HG02852 (cell line): ENCODE measurements around the gene MIEN1.
"Not testable (repeated sequence)": the region's sequence is repeated elsewhere in the genome, so short reads cannot be mapped to it uniquely, and the experiment has no call there.

Experiments
- ATAC-seq: cut with Tn5 transposase; IDR thresholded peaks from one replicate; pipeline ENCODE4 v1.9.1; 2021; ENCODE audit warnings: mild to moderate bottlenecking, moderate library complexity; ENCODE audit not compliant: unreplicated experiment

MIEN1 gene

DNA sequence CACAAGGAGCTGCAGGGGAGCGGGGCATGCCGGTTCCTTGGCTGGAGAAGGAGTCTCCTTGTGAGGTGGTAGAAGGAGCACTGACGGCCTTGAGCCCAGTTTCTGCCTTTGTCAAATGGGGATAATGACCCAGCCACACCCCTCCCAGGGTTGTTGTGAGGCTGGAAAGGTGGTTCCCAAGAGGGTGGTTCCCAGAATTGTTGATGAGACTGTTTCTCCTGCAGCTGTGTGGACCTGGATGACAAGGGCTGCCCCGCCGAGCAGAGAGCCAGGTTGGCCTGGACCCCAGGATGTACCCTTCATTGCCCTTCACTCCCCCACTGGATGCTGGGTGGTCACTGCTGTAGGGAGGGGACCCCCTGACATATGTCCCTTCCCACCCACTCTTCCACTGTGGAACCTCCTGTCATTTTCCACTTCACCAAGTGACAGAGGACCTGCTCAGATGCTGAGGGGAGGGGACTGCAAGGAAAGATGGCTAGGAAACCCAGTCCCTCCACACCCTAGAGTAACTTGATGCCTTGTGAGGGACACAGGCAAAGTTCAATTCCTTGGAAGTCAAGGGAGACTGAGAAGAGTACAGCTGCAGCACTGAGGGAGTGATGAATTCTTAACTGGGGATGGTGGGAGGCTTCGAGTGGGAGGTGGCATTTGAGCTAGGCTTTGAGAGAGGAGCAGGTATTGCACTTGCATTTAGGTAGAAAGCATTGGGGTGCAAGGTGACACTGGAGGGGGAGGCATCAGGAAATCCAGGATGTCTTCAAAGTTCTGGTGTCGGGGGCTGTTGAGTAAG is 10.6 kb downstream of the MIEN1 start:
- ATAC-seq, result no peak

GRCh38 chr17:39717660-39718059 is 12.7 kb downstream of the MIEN1 start:
- no peak for ATAC-seq

GRCh38 chr17:39716879-39717536 is 13.3 kb downstream of the MIEN1 start:
- ATAC-seq, result no peak

GRCh38 chr17:39716073-39716818 is 14.1 kb downstream of the MIEN1 start:
- ATAC-seq, result no peak

- ATAC-seq, result no peak
Observed at GRCh38 chr17:39715375-39716072, 14.8 kb downstream of the MIEN1 start.

DNA sequence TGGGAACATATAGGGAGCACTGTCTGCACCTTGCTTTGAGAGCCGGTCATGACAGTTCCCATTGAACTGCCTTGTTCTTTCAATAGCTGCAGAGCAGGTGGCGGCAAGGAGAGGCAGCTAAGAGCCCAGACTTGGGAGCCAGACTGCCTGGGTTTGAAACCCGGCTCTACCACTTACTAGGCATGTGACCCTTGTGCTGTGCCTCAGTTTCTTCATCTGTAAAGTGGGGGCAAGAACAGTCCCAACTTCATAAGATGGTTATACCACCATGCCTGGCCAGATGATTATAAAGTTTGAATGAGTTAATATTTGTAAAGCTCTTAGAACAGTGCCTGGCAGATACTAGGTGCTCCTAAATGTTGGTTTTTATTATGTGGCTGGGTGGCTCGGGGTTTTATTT is 16.1 kb downstream of the MIEN1 start:
- ATAC-seq, result no peak

GRCh38 chr17:39711851-39712250 is 18.5 kb downstream of the MIEN1 start:
- ATAC-seq, result no peak

DNA sequence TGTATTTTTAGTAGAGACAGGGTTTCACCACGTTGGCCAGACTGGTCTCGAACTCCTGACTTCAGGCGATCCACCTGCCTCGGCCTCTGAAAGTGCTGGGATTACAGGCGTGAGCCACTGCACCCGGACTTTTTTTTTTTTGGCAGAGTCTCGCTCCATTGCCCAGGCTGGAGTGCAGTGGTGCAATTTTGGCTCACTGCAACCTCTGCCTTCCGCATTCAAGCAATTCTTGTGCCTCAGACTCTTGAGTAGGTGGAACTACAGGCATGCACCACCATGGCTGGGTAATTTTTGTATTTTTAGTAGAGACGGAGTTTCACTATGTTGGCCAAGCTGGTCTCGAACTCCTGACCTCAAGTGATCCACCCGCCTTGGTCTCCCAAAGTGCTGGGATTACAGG is 19.3 kb downstream of the MIEN1 start:
- ATAC-seq, result not testable (repeated sequence)

GRCh38 chr17:39709998-39710964 is 20.1 kb downstream of the MIEN1 start:
- no peak for ATAC-seq

DNA sequence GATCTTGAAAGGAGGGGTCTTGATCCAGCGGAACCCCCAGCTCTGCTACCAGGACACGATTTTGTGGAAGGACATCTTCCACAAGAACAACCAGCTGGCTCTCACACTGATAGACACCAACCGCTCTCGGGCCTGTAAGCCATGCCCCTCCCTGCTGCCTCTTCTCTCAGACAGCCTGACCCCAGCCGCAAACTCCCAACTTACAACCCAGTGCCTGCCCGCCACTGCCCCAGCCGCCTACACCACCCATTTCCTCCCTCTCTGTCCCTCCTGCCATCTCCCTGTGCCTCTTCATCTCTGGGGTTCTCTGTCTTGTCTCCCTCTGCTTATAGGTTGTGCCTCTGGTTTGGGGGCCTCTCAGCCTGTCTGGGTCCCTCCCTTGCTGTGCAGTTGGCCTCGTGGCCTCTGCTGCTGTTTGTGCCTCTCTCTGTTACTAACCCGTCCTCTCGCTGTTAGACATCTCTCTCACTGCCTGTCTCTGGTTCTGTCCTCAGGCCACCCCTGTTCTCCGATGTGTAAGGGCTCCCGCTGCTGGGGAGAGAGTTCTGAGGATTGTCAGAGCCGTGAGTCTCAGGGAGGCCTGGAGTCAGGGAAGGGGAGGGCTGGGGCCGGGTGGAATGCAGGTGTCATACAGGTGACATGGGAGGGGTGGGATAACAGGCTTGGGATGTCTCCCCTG is 20.9 kb downstream of the MIEN1 start:
- no peak for ATAC-seq

- ATAC-seq, result no peak
Observed at GRCh38 chr17:39706921-39707337, 23.4 kb downstream of the MIEN1 start.

DNA sequence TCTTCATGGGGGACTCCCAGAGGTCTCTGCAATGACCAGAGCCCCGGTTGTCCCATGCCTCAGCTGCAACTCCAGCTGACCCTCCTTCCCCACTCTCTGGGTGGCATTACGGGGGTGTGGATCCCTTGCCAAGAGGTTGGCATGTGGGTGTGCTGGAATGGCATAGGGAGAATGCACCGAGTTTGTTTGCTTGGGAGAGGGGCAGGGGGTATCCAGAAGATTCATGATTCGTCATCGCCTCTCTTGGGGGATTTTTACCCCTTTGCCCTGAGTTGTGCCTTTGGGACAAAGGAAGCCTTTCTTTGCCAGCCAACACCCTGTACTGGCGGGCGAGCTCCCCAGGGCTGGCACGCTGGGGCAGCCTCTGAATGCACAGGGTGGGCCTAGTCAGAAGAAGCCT is 23.9 kb downstream of the MIEN1 start:
- ATAC-seq, result no peak

GRCh38 chr17:39705786-39706348 is 24.5 kb downstream of the MIEN1 start:
- no peak for ATAC-seq

DNA sequence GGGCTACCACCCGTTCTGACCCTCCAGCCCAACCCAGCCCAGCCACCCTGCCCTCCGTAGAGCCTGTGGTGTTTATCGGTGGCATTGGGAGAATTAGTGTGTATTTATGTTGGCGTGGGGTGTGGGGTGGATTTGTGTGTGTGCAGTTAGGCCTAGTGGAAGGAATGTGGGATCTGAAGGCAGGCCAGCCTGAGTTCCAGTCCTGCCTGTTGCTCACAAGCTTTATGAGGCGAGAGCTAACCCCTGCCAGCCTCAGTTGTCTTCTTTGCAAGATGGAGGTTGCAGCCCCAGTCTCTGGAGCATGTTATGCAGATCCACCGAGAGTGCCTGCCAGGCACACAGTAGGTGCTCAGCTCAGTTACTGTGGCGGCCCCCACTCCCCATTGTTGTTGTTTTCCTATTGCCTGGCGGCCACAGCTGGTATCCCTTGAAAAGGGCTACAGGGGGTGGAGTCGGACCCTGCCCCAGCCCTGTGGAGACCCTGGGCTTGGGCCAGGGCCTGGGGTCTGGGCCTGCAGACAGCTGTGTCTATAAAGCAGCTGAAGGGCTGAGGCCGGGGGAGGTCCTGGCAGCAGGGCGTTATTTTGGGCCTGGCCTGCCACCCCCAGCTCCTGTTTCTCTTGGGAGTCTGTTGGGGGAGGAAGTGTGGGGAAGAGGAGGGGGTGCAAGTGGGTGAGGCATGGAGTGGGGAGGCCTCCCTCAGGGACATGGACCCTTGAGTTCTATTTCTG is 25.3 kb downstream of the MIEN1 start:
- ATAC-seq, result no peak

DNA sequence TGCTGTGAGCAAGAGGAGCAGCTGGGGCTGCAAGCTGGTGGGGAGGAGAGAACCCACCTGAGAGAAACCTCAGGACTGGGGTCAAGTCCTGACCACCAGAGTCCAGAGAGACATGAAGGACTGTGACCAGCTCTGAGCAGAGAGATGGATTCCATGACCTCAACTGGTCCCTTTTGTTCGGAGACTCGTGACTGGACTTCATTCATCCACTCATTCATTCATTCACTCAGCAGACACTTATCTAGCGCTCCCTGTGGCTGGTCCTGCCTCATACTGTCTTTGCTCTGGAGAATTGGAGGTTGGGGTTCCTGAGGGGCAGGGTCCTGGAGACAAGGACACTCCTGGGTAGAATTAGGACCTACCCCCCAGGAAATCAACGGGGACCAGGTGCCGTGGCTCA is 26.4 kb downstream of the MIEN1 start:
- no peak for ATAC-seq

- no peak for ATAC-seq
Observed at GRCh38 chr17:39702901-39703893, 27.1 kb downstream of the MIEN1 start.

- no peak for ATAC-seq
Observed at GRCh38 chr17:39701784-39702422, 28.4 kb downstream of the MIEN1 start.
